Peyer's patch (tissue), 4 donors: ENCODE measurements around the gene PBX1. TPM values are rescaled to one million over a fixed set of nuclear protein-coding genes. Genes with fewer than 3 reads are reported as not detected.

Experiments used
- DNase-seq, 3 donors: peaks; one replicate each; pipeline ENCODE4 v3.0.0-alpha.2; 2017 to 2019
- H3K27ac ChIP-seq, 4 donors: fragments of 200-600 bp; sonication (generic); one replicate each; pipeline ENCODE4 v1.5.1; 2016 to 2019
- H3K27me3 ChIP-seq, 2 donors: fragments of 200-600 bp; sonication (generic); one replicate each; pipeline ENCODE4 v1.5.1; 2019
- H3K36me3 ChIP-seq, 3 donors: fragments of 200-600 bp; sonication (generic); one replicate each; pipeline ENCODE4 v1.5.1; 2016 to 2019
- H3K4me1 ChIP-seq, 4 donors: fragments of 200-600 bp; sonication (generic); one replicate each; pipeline ENCODE4 v1.5.1; 2016 to 2019
- H3K4me3 ChIP-seq, 4 donors: fragments of 200-600 bp; sonication (generic); 1 replicate in 3 of 4; 2 replicates in 1 of 4; pipeline ENCODE4 v1.5.1; 2016 to 2019; ENCODE audit warnings: mild to moderate bottlenecking in 1 of 4
- H3K9me3 ChIP-seq, 4 donors: fragments of 200-600 bp; sonication (generic); one replicate each; pipeline ENCODE4 v1.5.1; 2016 to 2019; ENCODE audit warnings: mild to moderate bottlenecking in 1 of 4
- POLR2A ChIP-seq, 2 donors: fragments of 450-650 bp; IDR thresholded peaks; one replicate each; pipeline ENCODE4 v1.5.1; 2017; ENCODE audit warnings: antibody characterized with exemption in 2 of 2, mild to moderate bottlenecking in 2 of 2, moderate library complexity in 2 of 2
- total RNA-seq, 4 donors: library from RNA; depleted of rRNA; stranded (reverse); fragments of >200 nt; gene quantifications; one replicate each; pipeline ENCODE4 v1.1.0, GENCODE V29; 2016
- TF ChIP-seq, protein P1 (sequence below), 6 experiments: fragments of 450-650 bp in 4 of 6; fragments of 200-600 bp in 2 of 6; sonication (generic) in 1 of 6; IDR thresholded peaks; one replicate each; pipeline ENCODE4 v1.5.1; 2017 to 2019; ENCODE audit warnings: antibody characterized with exemption in 6 of 6, mild to moderate bottlenecking in 3 of 6, moderate library complexity in 1 of 6

Gene PBX1
- total RNA-seq, 4 donors from 2014 or later = 20.6 to 57.5 (median 40.4) TPM

- peaks cover 0 to 27% (median 0%) of the 10 kb centered on the region in 4 donors for H3K4me1 ChIP-seq
- no peak for TF ChIP-seq POLR2A (IDR thresholded peaks at IDR 0.05)
- TF ChIP-seq, protein P1, sequence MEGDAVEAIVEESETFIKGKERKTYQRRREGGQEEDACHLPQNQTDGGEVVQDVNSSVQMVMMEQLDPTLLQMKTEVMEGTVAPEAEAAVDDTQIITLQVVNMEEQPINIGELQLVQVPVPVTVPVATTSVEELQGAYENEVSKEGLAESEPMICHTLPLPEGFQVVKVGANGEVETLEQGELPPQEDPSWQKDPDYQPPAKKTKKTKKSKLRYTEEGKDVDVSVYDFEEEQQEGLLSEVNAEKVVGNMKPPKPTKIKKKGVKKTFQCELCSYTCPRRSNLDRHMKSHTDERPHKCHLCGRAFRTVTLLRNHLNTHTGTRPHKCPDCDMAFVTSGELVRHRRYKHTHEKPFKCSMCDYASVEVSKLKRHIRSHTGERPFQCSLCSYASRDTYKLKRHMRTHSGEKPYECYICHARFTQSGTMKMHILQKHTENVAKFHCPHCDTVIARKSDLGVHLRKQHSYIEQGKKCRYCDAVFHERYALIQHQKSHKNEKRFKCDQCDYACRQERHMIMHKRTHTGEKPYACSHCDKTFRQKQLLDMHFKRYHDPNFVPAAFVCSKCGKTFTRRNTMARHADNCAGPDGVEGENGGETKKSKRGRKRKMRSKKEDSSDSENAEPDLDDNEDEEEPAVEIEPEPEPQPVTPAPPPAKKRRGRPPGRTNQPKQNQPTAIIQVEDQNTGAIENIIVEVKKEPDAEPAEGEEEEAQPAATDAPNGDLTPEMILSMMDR (IDR thresholded peaks at IDR 0.05) = no peak
Observed at GRCh38 chr1:164763098-164763497, 204.1 kb downstream of the PBX1 start.

DNA sequence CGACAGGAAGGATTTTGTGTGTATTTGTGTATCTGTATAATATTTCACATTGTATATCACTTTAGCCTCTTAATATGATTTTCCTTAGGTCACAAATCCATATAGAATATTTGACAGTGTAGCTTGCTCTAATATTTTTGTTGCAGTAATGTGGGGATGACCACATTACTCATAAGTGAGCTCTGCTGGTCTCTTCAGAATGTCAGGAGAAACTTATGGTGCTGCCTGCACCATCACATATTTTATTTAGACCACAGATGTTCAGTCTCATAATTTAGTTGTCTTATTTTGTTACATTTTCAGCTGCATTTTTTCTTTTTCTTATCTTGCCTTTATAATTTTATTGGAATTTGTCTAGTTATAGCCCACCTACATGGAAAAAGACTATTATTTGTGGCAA, 205.3 kb downstream of the PBX1 start:
- TF ChIP-seq, protein P1 (IDR thresholded peaks at IDR 0.05) = no peak
- TF ChIP-seq POLR2A (IDR thresholded peaks at IDR 0.05) = no peak
- H3K27me3 ChIP-seq = no peaks in the 10 kb centered on the region
- no peak overlapping the region for H3K4me3 ChIP-seq
- DNase-seq = no peak
- H3K36me3 ChIP-seq = no peaks in the 10 kb centered on the region
- no peaks in the 10 kb centered on the region for H3K9me3 ChIP-seq
- no peak overlapping the region for H3K27ac ChIP-seq
- peaks cover 0 to 35% (median 0%) of the 10 kb centered on the region in 4 donors for H3K4me1 ChIP-seq

More at GRCh38 chr1:164763098-164763497, 204.1 kb downstream of the PBX1 start:
- no peaks in the 10 kb centered on the region for H3K27me3 ChIP-seq
- H3K9me3 ChIP-seq = no peaks in the 10 kb centered on the region
- no peak for DNase-seq
- no peaks in the 10 kb centered on the region for H3K36me3 ChIP-seq
- no peak overlapping the region for H3K4me3 ChIP-seq
- no peak overlapping the region for H3K27ac ChIP-seq

- H3K27ac ChIP-seq = peak overlapping the region in 2 of 4 donors; percentile 3 to 55
- H3K27me3 ChIP-seq = no peaks in the 10 kb centered on the region
- H3K4me1 ChIP-seq = peaks cover 0 to 44% (median 5%) of the 10 kb centered on the region in 4 donors
- H3K36me3 ChIP-seq = no peaks in the 10 kb centered on the region
- DNase-seq = no peak
- no peak overlapping the region for H3K4me3 ChIP-seq
- no peak for TF ChIP-seq POLR2A (IDR thresholded peaks at IDR 0.05)
- TF ChIP-seq, protein P1 (IDR thresholded peaks at IDR 0.05) = no peak
- no peaks in the 10 kb centered on the region for H3K9me3 ChIP-seq
Observed at GRCh38 chr1:164765557-164765956, 206.6 kb downstream of the PBX1 start.

GRCh38 chr1:164765992-164766720, 207.2 kb downstream of the PBX1 start:
- TF ChIP-seq POLR2A (IDR thresholded peaks at IDR 0.05) = no peak
- TF ChIP-seq, protein P1 (IDR thresholded peaks at IDR 0.05) = no peak
- H3K27ac ChIP-seq = peak overlapping the region in 1 of 4 donors; percentile 55
- peaks cover 0 to 50% (median 5%) of the 10 kb centered on the region in 4 donors for H3K4me1 ChIP-seq
- no peaks in the 10 kb centered on the region for H3K36me3 ChIP-seq
- no peak overlapping the region for H3K4me3 ChIP-seq
- no peak for DNase-seq
- H3K27me3 ChIP-seq = no peaks in the 10 kb centered on the region
- no peaks in the 10 kb centered on the region for H3K9me3 ChIP-seq

GRCh38 chr1:164767752-164768402, 208.9 kb downstream of the PBX1 start:
- no peak for TF ChIP-seq POLR2A (IDR thresholded peaks at IDR 0.05)
- TF ChIP-seq, protein P1 (IDR thresholded peaks at IDR 0.05) = no peak
- Histone ChIP-seq H3K9me3 (no peaks in the 10 kb centered on the region), H3K36me3 (no peaks in the 10 kb centered on the region), H3K4me1 (peaks cover 0 to 66% (median 10%) of the 10 kb centered on the region in 4 donors), H3K27me3 (no peaks in the 10 kb centered on the region), H3K27ac (peak overlapping the region in 2 of 4 donors; percentile 55 to 66), H3K4me3 (no peak overlapping the region)
- DNase-seq = no peak
